ENCODE results near the gene FBXO46. TPM values are rescaled to one million over a fixed set of nuclear protein-coding genes. Genes with fewer than 3 reads are reported as not detected.
"Not testable (repeated sequence)": the region's sequence is repeated elsewhere in the genome, so short reads cannot be mapped to it uniquely, and the experiment has no call there.

FBXO46 gene
- total RNA-seq, 3 donors from 2014 or later, result 29.5 to 33.3 (median 29.8) TPM

GRCh38 chr19:45692187-45693105 is 38.2 kb downstream of the FBXO46 start, which contains the start of gene QPCTL:
Gene QPCTL (plus strand): TSS chr19:45692666. CDS start chr19:45692704, 38 bp downstream.
- peak; percentile 91 to 92 for ATAC-seq
- peak; percentile 94 for DNase-seq

GRCh38 chr19:45691516-45692186 is 39.0 kb downstream of the FBXO46 start, which contains the start of gene SNRPD2:
Gene SNRPD2 (minus strand): TSS chr19:45691953. CDS start chr19:45691888, 65 bp downstream.
- ATAC-seq (peak; percentile 53 to 61), DNase-seq (peak; percentile 87)
- peaks cover 27% of the 10 kb centered on the region for H3K36me3 Mint-ChIP-seq (ENCODE audit: insufficient read depth)
- H3K9me3 Mint-ChIP-seq, result no peaks in the 10 kb centered on the region
- peaks cover 24% of the 10 kb centered on the region for H3K4me1 Mint-ChIP-seq (ENCODE audit: low read depth)
- H3K4me3 Mint-ChIP-seq, result peak within 1 kb of the TSS; percentile 94
- no peaks in the 10 kb centered on the region for H3K27me3 Mint-ChIP-seq (ENCODE audit: low read depth)

More at GRCh38 chr19:45692187-45693105, 38.2 kb downstream of the FBXO46 start, which contains the start of gene QPCTL:
- no peaks in the 10 kb centered on the region for H3K27me3 Mint-ChIP-seq (ENCODE audit: low read depth)
- peaks cover 25% of the 10 kb centered on the region for H3K36me3 Mint-ChIP-seq (ENCODE audit: insufficient read depth)
- no peaks in the 10 kb centered on the region for H3K9me3 Mint-ChIP-seq
- H3K4me3 Mint-ChIP-seq, result peak within 1 kb of the TSS; percentile 94
- peaks cover 25% of the 10 kb centered on the region for H3K4me1 Mint-ChIP-seq (ENCODE audit: low read depth)

- H3K9me3 Mint-ChIP-seq, result no peaks in the 10 kb centered on the region
- H3K4me3 Mint-ChIP-seq, result no peak overlapping the region
- no peak for DNase-seq
- H3K27me3 Mint-ChIP-seq (ENCODE audit: low read depth), result no peaks in the 10 kb centered on the region
- peaks cover 18% of the 10 kb centered on the region for H3K4me1 Mint-ChIP-seq (ENCODE audit: low read depth)
- H3K36me3 Mint-ChIP-seq (ENCODE audit: insufficient read depth), result peaks cover 28% of the 10 kb centered on the region
- ATAC-seq, result no peak
Measured at GRCh38 chr19:45687599-45687998, 43.1 kb downstream of the FBXO46 start.

- peaks cover 11% of the 10 kb centered on the region for H3K4me1 Mint-ChIP-seq (ENCODE audit: low read depth)
- not testable (repeated sequence) for H3K27me3 Mint-ChIP-seq (ENCODE audit: low read depth); ATAC-seq; H3K9me3 Mint-ChIP-seq; DNase-seq; H3K4me3 Mint-ChIP-seq
- peaks cover 26% of the 10 kb centered on the region for H3K36me3 Mint-ChIP-seq (ENCODE audit: insufficient read depth)
Measured at GRCh38 chr19:45685045-45685444, 45.7 kb downstream of the FBXO46 start.

- no peaks in the 10 kb centered on the region for H3K27me3 Mint-ChIP-seq (ENCODE audit: low read depth)
- peaks cover 8% of the 10 kb centered on the region for H3K4me1 Mint-ChIP-seq (ENCODE audit: low read depth)
- ATAC-seq (no peak), DNase-seq (no peak)
- peaks cover 17% of the 10 kb centered on the region for H3K36me3 Mint-ChIP-seq (ENCODE audit: insufficient read depth)
- no peaks in the 10 kb centered on the region for H3K9me3 Mint-ChIP-seq
- no peak overlapping the region for H3K4me3 Mint-ChIP-seq
Measured at GRCh38 chr19:45682908-45683307, 47.8 kb downstream of the FBXO46 start.

GRCh38 chr19:45682117-45682516 is 48.6 kb downstream of the FBXO46 start:
- Mint-ChIP-seq H3K4me3 (peak overlapping the region; percentile 29), H3K27me3 (ENCODE audit: low read depth) (no peaks in the 10 kb centered on the region), H3K36me3 (ENCODE audit: insufficient read depth) (peaks cover 14% of the 10 kb centered on the region), H3K4me1 (ENCODE audit: low read depth) (peaks cover 15% of the 10 kb centered on the region), H3K9me3 (no peaks in the 10 kb centered on the region)
- DNase-seq (no peak), ATAC-seq (no peak)

GRCh38 chr19:45681391-45682015 is 49.2 kb downstream of the FBXO46 start:
- DNase-seq, result peak; percentile 80
- peak; percentile 88 to 91 for ATAC-seq
- peaks cover 11% of the 10 kb centered on the region for H3K36me3 Mint-ChIP-seq (ENCODE audit: insufficient read depth)
- H3K9me3 Mint-ChIP-seq, result no peaks in the 10 kb centered on the region
- H3K4me3 Mint-ChIP-seq, result peak overlapping the region; percentile 68
- no peaks in the 10 kb centered on the region for H3K27me3 Mint-ChIP-seq (ENCODE audit: low read depth)
- H3K4me1 Mint-ChIP-seq (ENCODE audit: low read depth), result peaks cover 17% of the 10 kb centered on the region

- peaks cover 19% of the 10 kb centered on the region for H3K4me1 Mint-ChIP-seq (ENCODE audit: low read depth)
- peak; percentile 63 to 70 for ATAC-seq
- H3K27me3 Mint-ChIP-seq (ENCODE audit: low read depth), result peaks cover 1% of the 10 kb centered on the region
- peak; percentile 81 for DNase-seq
- peak overlapping the region; percentile 80 for H3K4me3 Mint-ChIP-seq
- H3K9me3 Mint-ChIP-seq, result no peaks in the 10 kb centered on the region
- no peaks in the 10 kb centered on the region for H3K36me3 Mint-ChIP-seq (ENCODE audit: insufficient read depth)
Measured at GRCh38 chr19:45677351-45678230, 53.1 kb downstream of the FBXO46 start.

GRCh38 chr19:45676851-45677263 is 53.8 kb downstream of the FBXO46 start:
- H3K9me3 Mint-ChIP-seq, result no peaks in the 10 kb centered on the region
- no peaks in the 10 kb centered on the region for H3K36me3 Mint-ChIP-seq (ENCODE audit: insufficient read depth)
- H3K27me3 Mint-ChIP-seq (ENCODE audit: low read depth), result peaks cover 1% of the 10 kb centered on the region
- DNase-seq, result peak; percentile 74
- H3K4me3 Mint-ChIP-seq, result peak overlapping the region; percentile 66
- ATAC-seq, result peak; percentile 41 to 46
- H3K4me1 Mint-ChIP-seq (ENCODE audit: low read depth), result peaks cover 17% of the 10 kb centered on the region

- H3K9me3 Mint-ChIP-seq, result no peaks in the 10 kb centered on the region
- H3K36me3 Mint-ChIP-seq (ENCODE audit: insufficient read depth), result no peaks in the 10 kb centered on the region
- no peak for ATAC-seq
- no peak overlapping the region for H3K4me3 Mint-ChIP-seq
- peaks cover 21% of the 10 kb centered on the region for H3K4me1 Mint-ChIP-seq (ENCODE audit: low read depth)
- DNase-seq, result no peak
- peaks cover 13% of the 10 kb centered on the region for H3K27me3 Mint-ChIP-seq (ENCODE audit: low read depth)
Measured at GRCh38 chr19:45674946-45675345, 55.8 kb downstream of the FBXO46 start.

GRCh38 chr19:45670670-45671453 is 59.8 kb downstream of the FBXO46 start:
- no peaks in the 10 kb centered on the region for H3K9me3 Mint-ChIP-seq
- ATAC-seq (peak in 1 of 2 donors; percentile 8), DNase-seq (no peak)
- no peaks in the 10 kb centered on the region for H3K36me3 Mint-ChIP-seq (ENCODE audit: insufficient read depth)
- peak overlapping the region; percentile 29 for H3K4me3 Mint-ChIP-seq
- H3K4me1 Mint-ChIP-seq (ENCODE audit: low read depth), result peaks cover 32% of the 10 kb centered on the region
- peaks cover 18% of the 10 kb centered on the region for H3K27me3 Mint-ChIP-seq (ENCODE audit: low read depth)

- peaks cover 21% of the 10 kb centered on the region for H3K27me3 Mint-ChIP-seq (ENCODE audit: low read depth)
- peaks cover 32% of the 10 kb centered on the region for H3K4me1 Mint-ChIP-seq (ENCODE audit: low read depth)
- H3K4me3 Mint-ChIP-seq, result peak overlapping the region; percentile 80
Measured at GRCh38 chr19:45668342-45668871, 62.3 kb downstream of the FBXO46 start.

More at GRCh38 chr19:45668342-45668871, 62.3 kb downstream of the FBXO46 start:
- Mint-ChIP-seq H3K36me3 (ENCODE audit: insufficient read depth) (no peaks in the 10 kb centered on the region), H3K9me3 (no peaks in the 10 kb centered on the region)
- peak; percentile 50 for DNase-seq
- ATAC-seq, result peak in 1 of 2 donors; percentile 4

All from activated T-cell treated with anti-CD3 and anti-CD28 coated beads, Interleukin-2, amount 50 U/mL, for 4 hours (primary cell).